RWPE1 (cell line): ENCODE results near the gene CNIH2.
A peak's percentile ranks its signal among the peaks of the same experiment; 100 is the strongest.

ENCODE experiments used
- CTCF ChIA-PET: fragments of 350-600 bp; sonication (Branson Sonifier 250); formaldehyde crosslinking; extraction: SDS; loops from one replicate; lab custom pipeline; 2021; lab: Yijun Ruan, JAX
- POLR2A ChIA-PET: fragments of 400-600 bp; formaldehyde crosslinking; extraction: SDS; loops from one replicate; lab custom pipeline; 2020; ENCODE audit warnings: antibody characterized with exemption; ENCODE audit not compliant: low non-redundant PET; lab: Yijun Ruan, JAX
- DNase-seq: peaks from one replicate; pipeline ENCODE4 v3.0.0; 2012; ENCODE audit warnings: low spot score
- H3K27ac ChIP-seq: fragments of 450-650 bp; 2 replicates; pipeline ENCODE4 v1.5.1; 2017
- CTCF ChIP-seq: fragments of 450-650 bp; conservative IDR thresholded peaks from 2 replicates; pipeline ENCODE4 v1.5.1; 2017; ENCODE audit warnings: low read depth, mild to moderate bottlenecking

CNIH2 gene

DNA sequence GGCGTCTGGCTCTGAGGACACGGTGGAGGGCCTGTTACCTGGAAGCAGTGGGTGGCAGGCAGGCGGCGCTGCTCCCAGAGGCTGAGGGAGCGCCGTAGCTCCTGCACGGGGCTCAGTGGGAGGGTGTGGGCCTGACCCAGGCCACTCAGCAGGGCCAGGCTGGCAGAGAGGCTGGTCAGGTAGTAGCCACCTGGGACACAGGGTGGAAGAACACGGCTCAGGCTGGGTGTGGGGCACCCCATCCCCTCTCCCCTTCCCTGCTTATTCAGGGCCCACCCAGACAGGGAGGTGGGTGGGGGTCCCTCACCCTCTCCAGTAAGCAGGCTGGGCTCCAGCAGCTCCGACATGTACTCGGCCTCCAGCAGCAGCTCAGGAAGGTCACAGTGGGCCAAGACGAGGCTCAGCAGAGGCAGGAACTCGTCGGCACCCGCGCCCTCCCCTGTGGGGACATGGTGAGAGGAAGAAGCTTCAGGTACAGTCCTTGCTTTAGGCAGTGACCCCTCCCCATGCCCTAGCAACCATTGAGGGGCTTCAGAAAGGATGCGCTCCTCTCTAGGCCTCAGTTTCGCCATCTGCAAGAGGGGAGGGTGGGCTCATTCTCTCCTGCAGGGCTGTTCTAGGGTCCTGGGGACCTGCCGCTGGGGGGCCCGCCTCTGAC is 55.4 kb downstream of the CNIH2 start:
- H3K27ac ChIP-seq, result peak overlapping the region; percentile 100
- POLR2A ChIA-PET, result interaction anchor here (1.3 kb wide), 1 partner anchor 11 kb away, joined by 3 read pairs; the partner anchor contains the start of gene BRMS1
- no peak for TF ChIP-seq CTCF
- no peak for DNase-seq
- CTCF ChIA-PET, result interaction anchor here (3.4 kb wide), 1 partner anchor 21 kb away, joined by 22 read pairs; no protein-coding TSS in a partner anchor
